Measurements from ENCODE around the gene CLDN10.

DNA sequence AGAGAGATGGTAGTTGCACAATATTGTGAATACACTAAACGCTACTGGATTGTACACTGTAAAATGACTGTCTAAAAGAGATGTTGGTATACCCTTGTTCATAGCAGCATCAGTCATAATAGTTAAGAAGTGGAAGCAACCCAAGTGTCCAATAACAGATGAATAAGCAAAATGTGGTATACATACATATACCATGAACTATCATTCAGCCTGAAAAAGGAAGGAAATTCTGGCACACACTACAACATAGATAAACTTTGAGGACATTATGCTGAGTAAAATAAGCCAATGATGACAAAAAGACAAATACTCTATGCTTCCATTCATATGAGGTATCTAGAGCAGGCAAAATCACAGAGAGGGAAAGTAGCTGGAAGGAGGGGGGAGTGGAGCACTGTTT is 76.0 kb downstream of the CLDN10 start:
- no peak for TF ChIP-seq POLR2A (IDR thresholded peaks at IDR 0.05)
- TF ChIP-seq, protein P1, sequence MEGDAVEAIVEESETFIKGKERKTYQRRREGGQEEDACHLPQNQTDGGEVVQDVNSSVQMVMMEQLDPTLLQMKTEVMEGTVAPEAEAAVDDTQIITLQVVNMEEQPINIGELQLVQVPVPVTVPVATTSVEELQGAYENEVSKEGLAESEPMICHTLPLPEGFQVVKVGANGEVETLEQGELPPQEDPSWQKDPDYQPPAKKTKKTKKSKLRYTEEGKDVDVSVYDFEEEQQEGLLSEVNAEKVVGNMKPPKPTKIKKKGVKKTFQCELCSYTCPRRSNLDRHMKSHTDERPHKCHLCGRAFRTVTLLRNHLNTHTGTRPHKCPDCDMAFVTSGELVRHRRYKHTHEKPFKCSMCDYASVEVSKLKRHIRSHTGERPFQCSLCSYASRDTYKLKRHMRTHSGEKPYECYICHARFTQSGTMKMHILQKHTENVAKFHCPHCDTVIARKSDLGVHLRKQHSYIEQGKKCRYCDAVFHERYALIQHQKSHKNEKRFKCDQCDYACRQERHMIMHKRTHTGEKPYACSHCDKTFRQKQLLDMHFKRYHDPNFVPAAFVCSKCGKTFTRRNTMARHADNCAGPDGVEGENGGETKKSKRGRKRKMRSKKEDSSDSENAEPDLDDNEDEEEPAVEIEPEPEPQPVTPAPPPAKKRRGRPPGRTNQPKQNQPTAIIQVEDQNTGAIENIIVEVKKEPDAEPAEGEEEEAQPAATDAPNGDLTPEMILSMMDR (IDR thresholded peaks at IDR 0.05) = no peak

All from stomach (tissue), 4 donors.